HG03175 (cell line): ENCODE data around the gene CABLES1.

Source experiments
- ATAC-seq: cut with Tn5 transposase; IDR thresholded peaks from one replicate; pipeline ENCODE4 v1.9.1; 2021; ENCODE audit warnings: mild to moderate bottlenecking, moderate library complexity; ENCODE audit not compliant: unreplicated experiment

Gene CABLES1

GRCh38 chr18:23211146-23211545 is 75.9 kb downstream of the CABLES1 start:
- no peak for ATAC-seq

- ATAC-seq, result no peak
Observed at GRCh38 chr18:23212161-23212560, 76.9 kb downstream of the CABLES1 start.

GRCh38 chr18:23213200-23213599 is 77.9 kb downstream of the CABLES1 start:
- no peak for ATAC-seq

GRCh38 chr18:23217781-23218180 is 82.5 kb downstream of the CABLES1 start:
- ATAC-seq, result no peak

GRCh38 chr18:23220355-23220754 is 85.1 kb downstream of the CABLES1 start:
- ATAC-seq, result no peak

- ATAC-seq, result no peak
Observed at GRCh38 chr18:23223641-23224040, 88.4 kb downstream of the CABLES1 start.

GRCh38 chr18:23225503-23225902 is 90.2 kb downstream of the CABLES1 start:
- ATAC-seq, result no peak

- ATAC-seq, result no peak
Observed at GRCh38 chr18:23226391-23226790, 91.1 kb downstream of the CABLES1 start.

GRCh38 chr18:23226930-23227725 is 91.8 kb downstream of the CABLES1 start:
- no peak for ATAC-seq

- no peak for ATAC-seq
Observed at GRCh38 chr18:23227726-23228070, 92.4 kb downstream of the CABLES1 start.

GRCh38 chr18:23228102-23229061 is 93.1 kb downstream of the CABLES1 start:
- peak; percentile 32 for ATAC-seq

GRCh38 chr18:23229472-23229871 is 94.2 kb downstream of the CABLES1 start:
- no peak for ATAC-seq

- ATAC-seq, result no peak
Observed at GRCh38 chr18:23230686-23231085, 95.4 kb downstream of the CABLES1 start.

- ATAC-seq, result peak; percentile 91
Observed at GRCh38 chr18:23231340-23232021, 96.2 kb downstream of the CABLES1 start.

GRCh38 chr18:23232331-23232730 is 97.0 kb downstream of the CABLES1 start:
- ATAC-seq, result no peak

- ATAC-seq, result no peak
Observed at GRCh38 chr18:23234619-23235018, 99.3 kb downstream of the CABLES1 start.

- no peak for ATAC-seq
Observed at GRCh38 chr18:23235336-23235735, 100.1 kb downstream of the CABLES1 start.

GRCh38 chr18:23235860-23236259 is 100.6 kb downstream of the CABLES1 start:
- ATAC-seq, result no peak

GRCh38 chr18:23236876-23237468 is 101.7 kb downstream of the CABLES1 start:
- ATAC-seq, result no peak

GRCh38 chr18:23237524-23238151 is 102.4 kb downstream of the CABLES1 start:
- peak; percentile 62 for ATAC-seq
